ENCODE measurements around the gene STAP2. TPM values are rescaled to one million over a fixed set of nuclear protein-coding genes. Genes with fewer than 3 reads are reported as not detected.

The STAP2 gene
- total and polyA plus RNA-seq, 9 of the 15 experiments (the other 6 are each of a cell fraction or from before 2014, with no cell fraction given) = 1.2 to 9.8 (median 4.5) TPM

DNA sequence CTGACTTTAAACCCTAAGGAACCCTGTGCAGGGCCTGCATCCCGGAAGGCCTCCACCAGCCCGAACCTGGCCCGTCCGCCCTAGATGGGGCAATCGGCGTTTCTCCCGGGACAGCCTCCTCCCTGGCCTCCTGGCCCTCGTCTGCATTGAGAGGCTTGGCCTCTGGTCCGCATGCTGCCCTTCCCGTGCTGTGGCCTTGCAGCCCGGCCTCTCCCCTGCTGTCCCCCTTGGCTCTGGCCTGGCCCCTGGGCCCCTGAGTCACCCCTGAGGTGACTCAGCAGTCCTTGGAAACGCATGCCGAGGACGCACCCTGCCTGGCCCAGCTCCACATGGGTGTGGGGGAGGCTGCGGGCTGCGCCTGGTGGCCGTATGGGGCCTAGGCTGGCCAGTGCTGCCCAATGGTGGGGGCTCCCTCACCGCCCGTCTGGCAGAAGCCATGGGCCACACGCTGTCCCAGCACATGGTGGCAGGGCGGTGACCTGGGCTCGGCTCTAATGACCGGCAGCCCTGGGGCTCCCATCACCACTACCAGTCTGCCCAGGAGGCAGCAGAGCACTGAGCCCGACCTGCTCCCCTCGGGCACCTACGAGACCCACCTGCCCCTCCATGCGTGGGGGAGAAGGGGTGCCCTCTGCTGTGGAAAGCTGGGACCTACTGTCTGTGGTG lies 36.0 kb upstream of the STAP2 start (continued):
- TF ChIP-seq, protein P1, sequence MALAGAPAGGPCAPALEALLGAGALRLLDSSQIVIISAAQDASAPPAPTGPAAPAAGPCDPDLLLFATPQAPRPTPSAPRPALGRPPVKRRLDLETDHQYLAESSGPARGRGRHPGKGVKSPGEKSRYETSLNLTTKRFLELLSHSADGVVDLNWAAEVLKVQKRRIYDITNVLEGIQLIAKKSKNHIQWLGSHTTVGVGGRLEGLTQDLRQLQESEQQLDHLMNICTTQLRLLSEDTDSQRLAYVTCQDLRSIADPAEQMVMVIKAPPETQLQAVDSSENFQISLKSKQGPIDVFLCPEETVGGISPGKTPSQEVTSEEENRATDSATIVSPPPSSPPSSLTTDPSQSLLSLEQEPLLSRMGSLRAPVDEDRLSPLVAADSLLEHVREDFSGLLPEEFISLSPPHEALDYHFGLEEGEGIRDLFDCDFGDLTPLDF (CRISPR knock-in tag; IDR thresholded peaks at IDR 0.05) = no peak; the same call in 1 of the 2 replicates
- TF ChIP-seq ZBTB17 (CRISPR knock-in tag; IDR thresholded peaks at IDR 0.05) = peak; percentile 88
- no peak for TF ChIP-seq MEIS2 (IDR thresholded peaks at IDR 0.05; ENCODE audit: partially characterized antibody)
- TF ChIP-seq, protein P2, sequence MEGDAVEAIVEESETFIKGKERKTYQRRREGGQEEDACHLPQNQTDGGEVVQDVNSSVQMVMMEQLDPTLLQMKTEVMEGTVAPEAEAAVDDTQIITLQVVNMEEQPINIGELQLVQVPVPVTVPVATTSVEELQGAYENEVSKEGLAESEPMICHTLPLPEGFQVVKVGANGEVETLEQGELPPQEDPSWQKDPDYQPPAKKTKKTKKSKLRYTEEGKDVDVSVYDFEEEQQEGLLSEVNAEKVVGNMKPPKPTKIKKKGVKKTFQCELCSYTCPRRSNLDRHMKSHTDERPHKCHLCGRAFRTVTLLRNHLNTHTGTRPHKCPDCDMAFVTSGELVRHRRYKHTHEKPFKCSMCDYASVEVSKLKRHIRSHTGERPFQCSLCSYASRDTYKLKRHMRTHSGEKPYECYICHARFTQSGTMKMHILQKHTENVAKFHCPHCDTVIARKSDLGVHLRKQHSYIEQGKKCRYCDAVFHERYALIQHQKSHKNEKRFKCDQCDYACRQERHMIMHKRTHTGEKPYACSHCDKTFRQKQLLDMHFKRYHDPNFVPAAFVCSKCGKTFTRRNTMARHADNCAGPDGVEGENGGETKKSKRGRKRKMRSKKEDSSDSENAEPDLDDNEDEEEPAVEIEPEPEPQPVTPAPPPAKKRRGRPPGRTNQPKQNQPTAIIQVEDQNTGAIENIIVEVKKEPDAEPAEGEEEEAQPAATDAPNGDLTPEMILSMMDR (IDR thresholded peaks at IDR 0.05 in 2 of 3, conservative IDR thresholded peaks at IDR 0.05 in 1 of 3; ENCODE audit: insufficient read depth in 2 of 3, low read depth in 1 of 3, low read length in 3 of 3) = peak; percentile 27 to 49 (median 47); a peak in 5 of 6 replicates
- TF ChIP-seq, protein P3, sequence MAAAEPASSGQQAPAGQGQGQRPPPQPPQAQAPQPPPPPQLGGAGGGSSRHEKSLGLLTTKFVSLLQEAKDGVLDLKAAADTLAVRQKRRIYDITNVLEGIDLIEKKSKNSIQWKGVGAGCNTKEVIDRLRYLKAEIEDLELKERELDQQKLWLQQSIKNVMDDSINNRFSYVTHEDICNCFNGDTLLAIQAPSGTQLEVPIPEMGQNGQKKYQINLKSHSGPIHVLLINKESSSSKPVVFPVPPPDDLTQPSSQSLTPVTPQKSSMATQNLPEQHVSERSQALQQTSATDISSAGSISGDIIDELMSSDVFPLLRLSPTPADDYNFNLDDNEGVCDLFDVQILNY (CRISPR knock-in tag; IDR thresholded peaks at IDR 0.05) = peak; percentile 94
- TF ChIP-seq, protein P4, sequence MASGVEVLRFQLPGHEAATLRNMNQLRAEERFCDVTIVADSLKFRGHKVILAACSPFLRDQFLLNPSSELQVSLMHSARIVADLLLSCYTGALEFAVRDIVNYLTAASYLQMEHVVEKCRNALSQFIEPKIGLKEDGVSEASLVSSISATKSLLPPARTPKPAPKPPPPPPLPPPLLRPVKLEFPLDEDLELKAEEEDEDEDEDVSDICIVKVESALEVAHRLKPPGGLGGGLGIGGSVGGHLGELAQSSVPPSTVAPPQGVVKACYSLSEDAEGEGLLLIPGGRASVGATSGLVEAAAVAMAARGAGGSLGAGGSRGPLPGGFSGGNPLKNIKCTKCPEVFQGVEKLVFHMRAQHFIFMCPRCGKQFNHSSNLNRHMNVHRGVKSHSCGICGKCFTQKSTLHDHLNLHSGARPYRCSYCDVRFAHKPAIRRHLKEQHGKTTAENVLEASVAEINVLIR (CRISPR knock-in tag; IDR thresholded peaks at IDR 0.05) = peak; percentile 67
- TF ChIP-seq MAZ (CRISPR knock-in tag; conservative IDR thresholded peaks at IDR 0.05 in 1 of 2, IDR thresholded peaks at IDR 0.05 in 1 of 2) = peak; percentile 93 to 97
- no peak for TF ChIP-seq ZNF717 (CRISPR knock-in tag; IDR thresholded peaks at IDR 0.05)
- peak; percentile 52 for TF ChIP-seq MTA2 (IDR thresholded peaks at IDR 0.05; ENCODE audit: low read depth)
- TF ChIP-seq, protein P5, sequence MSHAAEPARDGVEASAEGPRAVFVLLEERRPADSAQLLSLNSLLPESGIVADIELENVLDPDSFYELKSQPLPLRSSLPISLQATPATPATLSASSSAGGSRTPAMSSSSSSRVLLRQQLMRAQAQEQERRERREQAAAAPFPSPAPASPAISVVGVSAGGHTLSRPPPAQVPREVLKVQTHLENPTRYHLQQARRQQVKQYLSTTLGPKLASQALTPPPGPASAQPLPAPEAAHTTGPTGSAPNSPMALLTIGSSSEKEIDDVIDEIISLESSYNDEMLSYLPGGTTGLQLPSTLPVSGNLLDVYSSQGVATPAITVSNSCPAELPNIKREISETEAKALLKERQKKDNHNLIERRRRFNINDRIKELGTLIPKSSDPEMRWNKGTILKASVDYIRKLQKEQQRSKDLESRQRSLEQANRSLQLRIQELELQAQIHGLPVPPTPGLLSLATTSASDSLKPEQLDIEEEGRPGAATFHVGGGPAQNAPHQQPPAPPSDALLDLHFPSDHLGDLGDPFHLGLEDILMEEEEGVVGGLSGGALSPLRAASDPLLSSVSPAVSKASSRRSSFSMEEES (CRISPR knock-in tag; IDR thresholded peaks at IDR 0.05) = no peak; the same call in 1 of the 2 replicates
- TF ChIP-seq, protein P6, sequence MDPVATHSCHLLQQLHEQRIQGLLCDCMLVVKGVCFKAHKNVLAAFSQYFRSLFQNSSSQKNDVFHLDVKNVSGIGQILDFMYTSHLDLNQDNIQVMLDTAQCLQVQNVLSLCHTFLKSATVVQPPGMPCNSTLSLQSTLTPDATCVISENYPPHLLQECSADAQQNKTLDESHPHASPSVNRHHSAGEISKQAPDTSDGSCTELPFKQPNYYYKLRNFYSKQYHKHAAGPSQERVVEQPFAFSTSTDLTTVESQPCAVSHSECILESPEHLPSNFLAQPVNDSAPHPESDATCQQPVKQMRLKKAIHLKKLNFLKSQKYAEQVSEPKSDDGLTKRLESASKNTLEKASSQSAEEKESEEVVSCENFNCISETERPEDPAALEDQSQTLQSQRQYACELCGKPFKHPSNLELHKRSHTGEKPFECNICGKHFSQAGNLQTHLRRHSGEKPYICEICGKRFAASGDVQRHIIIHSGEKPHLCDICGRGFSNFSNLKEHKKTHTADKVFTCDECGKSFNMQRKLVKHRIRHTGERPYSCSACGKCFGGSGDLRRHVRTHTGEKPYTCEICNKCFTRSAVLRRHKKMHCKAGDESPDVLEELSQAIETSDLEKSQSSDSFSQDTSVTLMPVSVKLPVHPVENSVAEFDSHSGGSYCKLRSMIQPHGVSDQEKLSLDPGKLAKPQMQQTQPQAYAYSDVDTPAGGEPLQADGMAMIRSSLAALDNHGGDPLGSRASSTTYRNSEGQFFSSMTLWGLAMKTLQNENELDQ (CRISPR knock-in tag; IDR thresholded peaks at IDR 0.05; ENCODE audit: borderline replicate concordance) = peak; percentile 75; the same call in 1 of the 2 replicates
- no peak for TF ChIP-seq ZKSCAN3 (CRISPR knock-in tag; IDR thresholded peaks at IDR 0.05)
- TF ChIP-seq NEUROD1 (IDR thresholded peaks at IDR 0.05; ENCODE audit: borderline replicate concordance, low read depth, low read length, partially characterized antibody) = peak; percentile 90
- no peak; the same call in 1 of the 2 replicates for TF ChIP-seq FOXJ2 (tag; IDR thresholded peaks at IDR 0.05)
- TF ChIP-seq THRAP3 (IDR thresholded peaks at IDR 0.05; ENCODE audit: borderline replicate concordance) = no peak
- TF ChIP-seq SREBF2 (CRISPR knock-in tag; IDR thresholded peaks at IDR 0.05) = no peak
- TF ChIP-seq ZNF551 (CRISPR knock-in tag; IDR thresholded peaks at IDR 0.05) = no peak
